ENCODE measurements around the gene KYAT1.

The KYAT1 gene

DNA sequence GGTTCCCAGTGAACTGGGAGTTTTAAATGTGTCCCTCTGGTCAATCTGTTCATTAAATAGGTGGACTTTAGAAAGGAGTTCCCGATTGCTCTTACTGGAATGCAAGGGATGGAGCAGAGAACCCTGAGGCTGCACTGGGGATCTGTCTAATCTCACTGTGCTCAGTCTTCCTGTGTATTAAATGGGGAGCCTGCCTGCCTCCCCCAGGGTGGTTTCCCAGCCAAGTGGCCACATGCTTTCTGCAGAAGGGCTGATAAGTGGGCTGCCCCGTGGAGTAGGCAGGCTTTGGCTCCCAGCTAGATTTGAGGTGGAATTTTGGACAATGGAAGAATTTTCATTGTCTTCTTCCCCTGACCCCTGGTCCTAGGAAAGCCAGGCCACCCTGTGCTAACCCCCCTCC lies 25.0 kb upstream of the KYAT1 start:
- DNase-seq: no peak

DNA sequence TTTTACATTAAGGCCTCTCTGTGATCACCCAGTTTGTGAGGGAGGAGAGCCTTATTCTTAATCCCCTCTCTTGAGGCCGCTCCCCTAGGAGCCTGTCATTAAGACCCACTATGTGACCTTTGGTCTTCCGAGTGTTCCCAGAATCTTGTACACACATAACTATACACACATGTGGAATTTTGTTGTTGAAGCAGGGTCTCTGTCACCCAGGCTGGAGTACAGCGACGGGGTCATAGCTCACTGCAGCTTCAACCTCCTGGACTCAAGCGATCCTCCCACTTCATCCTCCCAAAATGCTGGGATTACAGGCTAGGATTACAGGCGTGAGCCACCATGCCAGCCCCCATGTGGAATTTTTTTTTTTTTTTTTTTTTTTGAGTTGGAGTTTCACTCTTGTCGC lies 24.2 kb upstream of the KYAT1 start:
- no peak for DNase-seq

DNA sequence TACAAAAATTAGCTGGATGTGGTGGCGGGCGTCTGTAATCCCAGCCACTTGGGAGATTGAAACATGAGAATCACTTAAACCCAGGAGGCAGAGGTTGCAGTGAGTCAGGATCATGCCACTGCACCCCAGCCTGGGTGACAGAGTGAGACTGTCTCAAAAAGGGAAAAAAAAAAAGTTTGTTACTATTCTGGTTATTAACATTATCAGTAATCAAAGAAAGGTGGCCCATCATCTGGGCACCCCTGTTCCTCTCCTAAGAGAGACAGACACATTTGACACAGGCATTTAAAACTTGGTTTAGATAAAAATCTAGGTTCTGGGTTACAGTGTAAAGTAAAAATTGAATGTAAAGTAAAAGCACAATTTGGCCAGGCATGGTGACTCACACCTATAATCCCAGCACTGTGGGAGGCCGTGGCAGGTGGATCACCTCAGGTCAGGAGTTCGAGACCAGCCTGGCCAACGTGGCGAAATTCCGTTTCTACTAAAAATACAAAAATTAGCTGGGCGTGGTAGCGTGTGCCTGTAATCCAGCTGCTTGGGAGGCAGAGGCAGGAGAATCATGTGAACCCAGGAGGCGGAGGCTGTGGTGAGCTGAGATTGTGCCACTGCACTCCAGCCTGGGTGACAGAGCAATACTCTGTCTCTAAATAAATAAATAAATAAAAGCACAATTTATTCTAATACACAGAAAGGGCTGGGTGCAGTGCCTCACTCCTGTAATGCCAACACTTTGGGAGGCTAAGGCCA lies 22.3 kb upstream of the KYAT1 start:
- DNase-seq: peak; percentile 16

DNA sequence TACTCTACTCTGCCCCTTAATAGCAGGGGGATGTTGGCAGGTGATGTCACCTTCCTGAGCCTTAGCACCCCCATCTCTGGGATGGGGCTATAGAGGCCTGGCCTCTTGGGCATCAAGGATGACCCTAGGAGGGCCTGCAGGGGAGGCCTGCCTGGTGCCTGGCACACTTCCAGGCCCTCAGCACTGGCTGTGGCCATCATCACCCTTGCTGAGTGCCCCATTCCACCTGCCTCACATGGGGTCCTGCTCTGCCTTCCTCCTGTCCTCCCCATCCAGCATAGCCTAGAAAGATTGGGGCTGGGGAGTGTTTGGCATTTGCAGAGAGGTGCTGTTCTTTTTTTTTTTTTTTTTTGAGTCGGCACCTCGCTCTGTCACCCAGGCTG lies 21.3 kb upstream of the KYAT1 start:
- no peak for DNase-seq

DNA sequence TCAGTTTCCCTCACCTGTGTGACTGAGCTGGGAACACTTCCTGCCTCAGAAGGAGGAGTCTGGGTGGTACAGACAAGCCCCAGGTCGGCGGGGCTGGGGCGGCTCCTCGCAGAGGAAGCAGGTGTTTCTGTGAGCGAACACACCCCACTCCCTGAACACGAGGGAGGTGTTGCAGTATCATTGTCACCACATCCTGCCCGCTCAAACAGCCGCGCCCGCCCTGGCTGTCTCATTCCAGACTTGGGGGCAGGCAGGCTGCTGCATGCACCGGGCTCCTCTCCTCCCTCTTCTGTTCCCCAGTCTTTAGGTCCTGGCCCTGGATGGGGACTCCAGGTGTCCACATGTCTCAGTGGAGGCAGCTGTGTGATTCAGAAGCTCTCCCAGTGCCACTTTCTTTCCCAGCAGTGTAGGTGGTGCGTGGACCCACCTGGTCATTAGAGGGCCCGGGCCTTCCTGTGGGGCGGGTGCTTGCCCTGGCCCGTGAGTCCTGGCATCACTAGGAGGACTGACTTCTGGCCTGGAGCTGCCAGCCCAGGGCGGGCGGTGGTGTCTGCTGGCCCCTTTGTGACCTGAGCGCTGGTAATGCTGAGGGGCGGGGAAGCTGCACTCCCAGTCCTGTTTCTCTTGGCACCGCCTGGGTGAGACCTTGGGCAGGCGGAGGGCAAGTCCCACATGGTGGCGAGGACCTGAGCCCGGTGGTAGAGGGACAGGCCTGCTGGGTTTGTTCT lies 20.8 kb upstream of the KYAT1 start:
- peak; percentile 91 for DNase-seq

DNA sequence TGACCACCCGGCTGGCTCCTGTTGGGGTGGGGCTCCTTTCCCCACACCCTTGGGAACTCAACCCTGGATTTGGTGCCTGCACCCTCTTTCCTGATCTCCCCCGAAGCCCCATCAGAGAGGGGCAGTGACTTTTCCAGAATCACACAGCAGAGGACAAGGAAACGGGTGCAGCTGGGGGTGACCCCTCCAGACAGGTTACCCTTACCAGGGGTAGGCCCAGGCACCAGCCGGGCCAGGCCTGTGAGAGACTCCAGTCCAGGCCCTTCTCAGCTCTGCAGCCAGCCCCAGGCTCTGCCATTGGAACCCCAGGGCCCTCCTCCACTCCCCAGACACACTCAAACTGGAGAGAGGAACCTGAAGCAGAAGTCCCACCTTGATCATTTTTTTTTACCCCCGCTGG lies 20.1 kb upstream of the KYAT1 start:
- no peak for DNase-seq

DNA sequence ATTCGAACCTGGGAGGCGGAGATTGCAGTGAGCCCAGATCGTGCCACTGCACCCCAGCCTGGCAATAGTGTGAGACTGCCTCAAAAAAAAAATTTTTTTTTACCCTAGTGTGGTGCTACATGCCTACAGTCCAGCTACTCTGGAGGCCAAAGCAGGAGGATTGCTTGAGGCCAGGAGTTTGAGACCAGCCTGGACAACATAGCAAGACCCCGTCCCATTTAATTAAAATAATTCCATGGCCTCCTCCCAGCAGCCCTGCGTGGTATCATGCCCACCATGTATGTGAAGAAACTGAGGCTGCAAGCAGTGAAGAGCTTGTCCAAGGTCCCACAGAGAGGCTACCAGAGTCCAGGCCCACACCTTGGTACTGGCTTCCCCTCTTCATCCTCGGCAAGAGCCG lies 19.6 kb upstream of the KYAT1 start:
- no peak for DNase-seq

- peak; percentile 35 for DNase-seq
These were observed 18.0 kb upstream of the KYAT1 start for GRCh38 chr9:128899566-128900322.

DNA sequence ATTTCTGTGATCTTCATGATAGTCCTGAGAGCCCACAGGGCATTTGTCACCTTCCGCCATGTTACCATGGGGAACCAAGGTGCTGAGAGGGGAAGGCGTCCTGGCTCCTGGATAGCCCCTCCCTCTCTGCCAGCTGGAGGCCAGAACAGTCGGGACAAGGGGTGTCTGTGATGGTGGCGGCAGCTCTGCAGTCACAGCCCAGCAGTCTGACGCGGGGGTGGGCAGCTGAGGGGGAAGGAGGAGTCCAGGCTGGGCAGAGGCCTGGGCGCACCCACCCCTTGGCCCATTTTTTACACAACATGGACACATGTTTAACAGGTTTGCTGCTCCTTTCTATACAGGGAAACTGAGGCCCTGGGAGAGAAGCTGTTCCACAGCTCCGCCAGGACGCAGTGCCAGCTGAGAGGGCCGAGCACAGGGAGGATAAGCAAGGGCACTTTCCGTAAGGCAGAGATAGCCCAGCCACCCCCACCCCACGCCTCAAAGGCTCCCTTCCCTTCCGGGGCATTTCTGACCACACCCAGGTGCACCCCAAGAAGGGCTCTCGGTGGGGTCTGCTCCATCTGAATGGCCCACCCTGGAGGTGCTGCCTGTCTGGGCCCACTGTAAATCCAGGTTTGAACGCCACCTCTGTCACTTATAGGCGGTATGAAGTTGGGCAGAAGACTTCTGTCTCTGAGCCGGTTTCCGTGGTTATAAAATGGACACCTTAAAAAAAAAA lies 17.3 kb upstream of the KYAT1 start:
- DNase-seq: no peak

DNA sequence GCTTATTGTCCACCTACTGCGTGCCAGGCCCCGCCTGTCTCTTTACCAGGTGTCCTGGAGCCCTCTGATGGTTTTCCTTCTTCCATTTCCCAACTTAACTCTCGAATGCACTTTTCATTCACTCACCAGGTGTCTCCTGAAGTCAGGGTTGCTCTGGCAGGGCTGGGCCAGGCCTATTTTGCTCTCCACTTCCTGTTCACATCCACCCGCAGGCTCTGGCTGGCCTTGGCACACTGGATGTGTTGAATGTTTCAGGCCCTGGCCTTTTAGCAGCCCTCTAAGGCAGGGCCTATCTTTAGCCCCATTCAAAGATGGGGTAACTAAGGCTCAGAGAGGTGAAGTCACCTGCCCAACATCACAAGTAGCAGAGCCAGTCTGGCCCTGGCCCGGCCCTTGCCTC lies 16.6 kb upstream of the KYAT1 start:
- no peak for DNase-seq

GRCh38 chr9:128895556-128895955 lies 13.8 kb upstream of the KYAT1 start:
- DNase-seq: no peak

GRCh38 chr9:128894764-128895163 lies 13.0 kb upstream of the KYAT1 start:
- DNase-seq: peak; percentile 26

DNA sequence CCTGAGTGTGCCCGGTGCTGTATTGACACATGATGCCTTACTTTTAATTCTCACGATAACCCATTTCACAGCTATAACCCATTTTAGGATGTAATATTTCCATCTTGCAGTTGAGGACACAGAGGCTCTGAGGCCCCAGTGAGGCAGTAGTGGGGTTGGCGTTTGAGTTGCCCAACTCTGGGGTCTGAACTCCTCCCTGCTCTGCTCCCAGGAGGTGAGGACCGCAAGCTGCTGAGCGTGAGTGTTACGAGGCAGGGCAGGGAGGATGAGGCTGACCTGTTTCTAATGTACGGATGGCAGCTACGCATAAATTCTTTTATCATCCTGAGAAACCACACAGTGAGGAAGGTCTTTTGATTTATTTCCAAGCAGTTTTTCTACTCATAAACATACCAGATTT lies 11.6 kb upstream of the KYAT1 start:
- DNase-seq: no peak

DNA sequence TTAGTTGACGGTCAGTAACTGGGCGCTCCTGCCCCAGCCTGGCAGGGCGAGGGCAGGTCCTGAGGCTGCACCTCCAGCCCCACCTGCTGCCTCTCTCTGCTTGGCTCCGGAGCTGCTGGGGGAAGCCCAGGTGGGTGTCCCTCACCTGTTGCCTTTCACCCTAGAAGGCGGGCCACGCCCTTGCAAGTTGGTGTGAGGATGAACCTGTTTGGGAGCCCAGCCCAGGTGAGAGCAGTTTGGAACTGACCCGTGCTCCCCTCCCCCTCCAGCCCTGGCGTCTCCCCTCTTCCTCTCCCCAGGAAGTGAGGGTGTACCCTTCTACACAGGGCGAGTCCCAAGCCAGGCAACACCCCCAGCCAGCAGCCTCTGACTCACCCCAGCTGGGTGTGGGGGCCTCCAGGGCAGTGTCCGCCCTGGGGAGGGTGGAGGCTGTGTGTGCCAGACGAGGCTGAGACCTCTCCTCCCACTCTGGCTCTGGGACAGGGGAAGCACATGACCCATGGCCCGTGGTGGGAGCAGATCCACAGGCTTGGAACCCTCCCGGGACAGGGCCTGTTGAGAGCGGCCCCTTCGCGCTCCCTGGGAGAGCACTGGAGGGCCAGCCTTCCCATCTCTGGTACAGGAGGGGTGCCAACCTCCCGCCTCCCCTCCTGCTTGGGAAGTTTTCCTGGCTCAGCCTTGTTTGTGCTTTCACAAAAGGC lies 10.6 kb upstream of the KYAT1 start:
- peak; percentile 54 for DNase-seq

- no peak for DNase-seq
These were observed 9.8 kb upstream of the KYAT1 start for GRCh38 chr9:128891321-128892220.

GRCh38 chr9:128887914-128888350 lies 6.2 kb upstream of the KYAT1 start:
- DNase-seq: no peak

DNA sequence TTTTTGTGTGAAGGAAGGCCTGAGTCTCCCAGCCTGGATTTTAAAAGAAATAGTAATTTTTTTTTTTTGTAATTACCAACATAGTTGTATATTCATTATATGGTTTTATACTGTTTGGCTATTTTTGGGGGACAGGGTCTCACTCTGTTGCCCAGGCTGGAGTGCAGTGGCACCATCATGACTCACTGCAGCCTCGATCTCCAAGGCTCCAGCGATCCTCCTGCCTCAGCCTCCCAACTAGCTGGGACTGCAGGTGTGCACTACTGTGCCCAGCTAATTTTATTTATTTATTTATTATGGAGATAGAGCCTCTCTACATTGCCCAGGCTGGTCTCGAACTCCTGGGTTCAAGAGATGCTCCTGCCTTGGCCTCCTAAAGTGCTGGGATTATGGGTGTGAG lies 5.3 kb upstream of the KYAT1 start:
- DNase-seq: no peak

- DNase-seq: no peak
These were observed 4.6 kb upstream of the KYAT1 start for GRCh38 chr9:128886211-128886891.

- DNase-seq: no peak
These were observed 4.0 kb upstream of the KYAT1 start for GRCh38 chr9:128885798-128886197.

DNA sequence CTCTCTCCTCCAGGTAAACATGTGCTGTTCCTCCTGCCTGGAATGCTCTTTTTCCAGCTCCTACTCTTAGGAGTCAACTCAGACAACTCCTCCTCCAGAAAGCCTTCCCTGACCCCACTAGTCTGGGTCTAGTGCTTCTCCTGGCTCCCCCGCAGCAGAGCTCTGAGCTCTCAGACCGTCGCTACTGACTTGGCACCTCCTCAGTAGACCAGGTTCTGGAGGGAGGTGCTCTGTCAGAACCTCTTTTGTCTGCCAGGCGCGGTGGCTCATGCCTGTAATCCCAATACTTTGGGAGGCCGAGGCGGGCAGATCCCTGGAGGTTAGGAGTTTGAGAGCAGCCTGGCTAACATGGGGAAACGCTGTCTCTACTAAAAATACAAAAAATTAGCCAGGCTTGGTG lies 3.6 kb upstream of the KYAT1 start:
- DNase-seq: no peak

GRCh38 chr9:128884164-128884563 lies 2.4 kb upstream of the KYAT1 start:
- DNase-seq: no peak

All from CD4-positive, alpha-beta T cell treated with Interleukin-4 for 4 hours (primary cell).